AG04450 (cell line): ENCODE measurements around the gene LINC00632. TPM values are rescaled to one million over a fixed set of nuclear protein-coding genes. Genes with fewer than 3 reads are reported as not detected.

ENCODE experiments used
- CTCF ChIA-PET: fragments of 300-600, 350-600 bp; formaldehyde crosslinking; extraction: SDS; loops from one replicate; lab custom pipeline; 2022; ENCODE audit warnings: antibody characterized with exemption, inconsistent platforms; lab: Charles Lee
- POLR2A ChIA-PET: fragments of 350-600 bp; formaldehyde crosslinking; extraction: SDS; loops from one replicate; lab custom pipeline; 2021; ENCODE audit warnings: antibody characterized with exemption, inconsistent platforms; lab: Yijun Ruan, JAX
- DNase-seq: peaks from one replicate; pipeline ENCODE4 v3.0.0-alpha.2; 2011; ENCODE audit warnings: low read depth, low spot score
- H3K27ac ChIP-seq: one replicate; pipeline ENCODE4 v1.5.1; 2012; ENCODE audit warnings: low read depth, low read length, control low read depth
- H3K27me3 ChIP-seq: one replicate; pipeline ENCODE4 v1.6.0; 2012; ENCODE audit warnings: low read length; ENCODE audit not compliant: control insufficient read depth, insufficient read depth
- H3K4me3 ChIP-seq: 2 replicates; pipeline ENCODE4 v1.5.1; 2011; ENCODE audit warnings: mild to moderate bottlenecking, low read depth, low read length, control low read depth
- H3K9me3 ChIP-seq: 2 replicates; pipeline ENCODE4 v1.5.1; 2012; ENCODE audit warnings: low read length; ENCODE audit not compliant: control insufficient read depth, insufficient read depth
- CTCF ChIP-seq: IDR thresholded peaks from 2 replicates; pipeline ENCODE4 v1.5.1; 2011; ENCODE audit warnings: low read depth, low read length, control low read depth, inconsistent platforms
- polyA plus RNA-seq: library from polyadenylated mRNA; depleted of rRNA; stranded (reverse); fragments of >200 nt; gene quantifications from 2 replicates; pipeline ENCODE4 v1.2.3, GENCODE V29; 2011

LINC00632 gene
- polyA plus RNA-seq, 1 experiment, result 69.9 TPM

- TF ChIP-seq CTCF, result no peak
Observed at GRCh38 chrX:140815868-140816267, 106.3 kb downstream of the LINC00632 start.

GRCh38 chrX:140817943-140818342, 108.4 kb downstream of the LINC00632 start:
- CTCF ChIA-PET, result interaction anchor here (0.8 to 1.5 kb wide), 5 partner anchors 9 to 461 kb away, joined by 3 to 6 read pairs (median 3); no protein-coding TSS in a partner anchor
- H3K4me3 ChIP-seq, result no peak overlapping the region
- TF ChIP-seq CTCF, result peak; percentile 60
- no peak for DNase-seq
- no peaks in the 10 kb centered on the region for H3K27me3 ChIP-seq
- no peaks in the 10 kb centered on the region for H3K9me3 ChIP-seq
- H3K27ac ChIP-seq, result no peak overlapping the region
- POLR2A ChIA-PET, result no interaction called here

More at GRCh38 chrX:140815868-140816267, 106.3 kb downstream of the LINC00632 start:
- no peaks in the 10 kb centered on the region for H3K27me3 ChIP-seq
- no peaks in the 10 kb centered on the region for H3K9me3 ChIP-seq
- POLR2A ChIA-PET, result no interaction called here
- CTCF ChIA-PET, result interaction anchor here (0.8 kb wide), 1 partner anchor 54 kb away, joined by 4 read pairs; no protein-coding TSS in a partner anchor
- no peak for DNase-seq
- no peak overlapping the region for H3K27ac ChIP-seq
- H3K4me3 ChIP-seq, result no peak overlapping the region

GRCh38 chrX:140821280-140821679, 111.7 kb downstream of the LINC00632 start:
- ChIA-PET CTCF (no interaction called here), POLR2A (no interaction called here)
- H3K27ac ChIP-seq, result no peak overlapping the region
- H3K4me3 ChIP-seq, result no peak overlapping the region
- no peak for TF ChIP-seq CTCF
- no peaks in the 10 kb centered on the region for H3K27me3 ChIP-seq
- DNase-seq, result no peak
- H3K9me3 ChIP-seq, result no peaks in the 10 kb centered on the region

GRCh38 chrX:140822184-140822583, 112.6 kb downstream of the LINC00632 start:
- ChIA-PET POLR2A (no interaction called here), CTCF (no interaction called here)
- no peak overlapping the region for H3K4me3 ChIP-seq
- H3K27ac ChIP-seq, result no peak overlapping the region
- H3K27me3 ChIP-seq, result no peaks in the 10 kb centered on the region
- DNase-seq, result no peak
- H3K9me3 ChIP-seq, result no peaks in the 10 kb centered on the region
- TF ChIP-seq CTCF, result no peak

GRCh38 chrX:140822861-140823260, 113.3 kb downstream of the LINC00632 start:
- Histone ChIP-seq H3K27ac (no peak overlapping the region), H3K4me3 (no peak overlapping the region), H3K9me3 (no peaks in the 10 kb centered on the region), H3K27me3 (no peaks in the 10 kb centered on the region)
- TF ChIP-seq CTCF, result no peak
- ChIA-PET POLR2A (no interaction called here), CTCF (no interaction called here)
- DNase-seq, result no peak
